ENCODE results near the gene HPX.

DNA sequence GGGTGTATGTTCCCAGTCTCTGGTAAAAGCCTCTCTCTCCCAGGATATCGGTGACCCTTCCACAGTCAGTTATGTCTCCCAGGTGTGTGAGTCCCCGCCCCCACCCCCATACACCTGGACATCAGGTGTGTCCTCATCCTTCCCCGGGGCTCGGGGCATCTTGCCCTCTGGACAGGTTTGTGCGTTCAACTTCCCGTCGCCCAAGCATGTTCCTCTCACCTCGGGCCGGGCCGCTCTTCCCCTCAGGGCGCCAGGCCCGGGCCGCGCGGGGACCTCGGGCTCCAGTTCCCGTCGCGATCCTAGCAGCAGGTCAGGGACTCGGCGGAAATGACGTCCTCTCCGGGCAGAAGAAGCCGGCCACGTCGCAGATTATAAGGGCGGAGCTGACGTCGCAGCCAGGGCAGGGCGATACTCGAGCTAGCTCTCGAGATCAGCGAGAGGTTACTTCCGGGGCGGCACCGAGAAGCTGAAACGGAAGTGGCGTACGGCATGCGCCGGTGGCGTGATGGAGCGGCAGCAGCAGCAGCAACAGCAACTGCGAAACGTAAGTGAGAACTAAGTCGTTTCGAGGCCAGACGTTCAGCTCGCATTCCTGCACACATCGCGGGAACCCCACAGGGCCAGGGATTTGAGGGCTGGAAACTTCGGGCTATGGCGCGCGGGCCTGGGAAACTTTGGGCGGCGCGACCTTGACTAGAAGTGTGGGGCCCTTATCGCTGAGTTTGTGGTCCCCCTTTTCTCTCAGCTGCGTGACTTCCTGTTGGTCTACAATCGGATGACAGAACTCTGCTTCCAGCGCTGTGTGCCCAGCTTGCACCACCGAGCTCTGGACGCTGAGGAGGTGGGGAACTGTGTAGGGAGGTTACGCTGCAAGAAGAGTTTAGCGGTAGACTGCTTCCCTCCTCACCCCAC is 40.5 kb upstream of the HPX start, which contains the start of the genes ARFIP2 and TIMM10B:
- peak; percentile 72 to 93 for TF ChIP-seq POLR2A (IDR thresholded peaks at IDR 0.05)
- TF ChIP-seq CTCF (IDR thresholded peaks at IDR 0.05): no peak

Data from adrenal gland (tissue), 5 donors.